ENCODE data around the gene ZNF672.
"Not testable (repeated sequence)": the region's sequence is repeated elsewhere in the genome, so short reads cannot be mapped to it uniquely, and the experiment has no call there.

The ZNF672 gene

DNA sequence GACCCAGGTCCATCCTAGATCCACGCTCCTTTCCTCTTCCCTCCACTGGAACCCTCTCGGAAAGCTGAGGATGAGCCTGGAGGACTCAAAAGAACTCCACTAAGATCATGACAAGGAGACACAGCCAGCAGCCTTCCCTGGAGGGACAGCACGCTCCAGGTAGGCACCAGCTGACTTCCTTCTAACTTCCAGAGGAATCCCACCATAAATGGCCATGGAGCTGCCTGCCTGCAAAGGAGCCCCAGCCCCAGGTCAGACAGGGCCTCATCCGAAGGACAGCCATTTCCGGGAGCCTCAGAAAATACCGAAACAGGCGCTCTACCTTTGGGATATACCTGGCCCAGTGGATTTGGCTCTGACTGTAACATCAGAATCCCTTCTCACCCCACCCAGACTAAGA, 16.4 kb upstream of the ZNF672 start:
- Mint-ChIP-seq H3K4me3 (no peak overlapping the region), H3K27me3 (no peaks in the 10 kb centered on the region), H3K4me1 (peaks cover 90% of the 10 kb centered on the region), H3K27ac (peak overlapping the region in 1 of 2 donors; percentile 19), H3K9me3 (no peaks in the 10 kb centered on the region)
- no peak for ATAC-seq
- peak in 1 of 2 donors; percentile 2 for DNase-seq

DNA sequence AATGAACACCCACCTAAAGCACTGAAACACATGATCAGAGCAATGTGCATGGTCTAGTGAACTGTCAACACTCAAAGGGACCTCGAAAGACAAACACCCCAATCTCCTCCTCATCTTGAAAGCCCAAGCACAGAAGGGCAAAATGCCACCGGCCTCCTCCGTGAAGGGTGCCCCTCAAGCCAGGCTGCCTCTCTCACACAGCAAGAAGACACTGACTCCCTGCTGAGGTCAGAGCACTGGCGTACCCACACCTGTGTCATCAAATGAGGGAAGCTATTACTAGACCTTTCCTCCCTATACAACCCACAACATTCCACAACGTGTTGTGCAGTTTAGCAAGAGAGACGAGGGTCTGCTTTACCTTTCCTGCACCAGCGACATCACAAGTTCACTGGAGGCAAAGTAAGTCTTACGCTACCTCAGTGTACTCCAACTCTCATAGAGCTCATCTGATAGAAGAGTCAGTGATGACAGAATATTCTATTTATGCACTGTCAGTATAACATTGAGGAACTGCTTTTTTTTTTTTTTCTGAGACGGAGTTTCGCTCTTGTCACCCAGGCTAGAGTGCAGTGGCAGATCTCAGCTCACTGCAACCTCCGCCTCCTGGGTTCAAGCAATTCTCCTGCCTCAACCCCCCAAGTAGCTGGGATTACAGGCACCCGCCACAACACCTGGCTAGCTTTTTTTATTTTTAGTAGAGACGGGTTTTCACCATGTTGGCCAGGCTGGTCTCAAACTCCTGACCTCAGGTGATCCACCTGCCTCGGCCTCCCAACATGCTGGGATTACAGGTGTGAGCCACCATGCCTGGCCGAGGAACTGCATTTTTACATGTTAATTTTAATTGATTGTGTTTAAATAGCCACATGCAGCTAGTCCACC, 15.6 kb upstream of the ZNF672 start:
- ATAC-seq (no peak), DNase-seq (peak in 1 of 2 donors; percentile 6)
- Mint-ChIP-seq H3K27ac (peak overlapping the region in 1 of 2 donors; percentile 19), H3K4me1 (peaks cover 90% of the 10 kb centered on the region), H3K27me3 (no peaks in the 10 kb centered on the region), H3K9me3 (no peaks in the 10 kb centered on the region), H3K4me3 (no peak overlapping the region)

DNA sequence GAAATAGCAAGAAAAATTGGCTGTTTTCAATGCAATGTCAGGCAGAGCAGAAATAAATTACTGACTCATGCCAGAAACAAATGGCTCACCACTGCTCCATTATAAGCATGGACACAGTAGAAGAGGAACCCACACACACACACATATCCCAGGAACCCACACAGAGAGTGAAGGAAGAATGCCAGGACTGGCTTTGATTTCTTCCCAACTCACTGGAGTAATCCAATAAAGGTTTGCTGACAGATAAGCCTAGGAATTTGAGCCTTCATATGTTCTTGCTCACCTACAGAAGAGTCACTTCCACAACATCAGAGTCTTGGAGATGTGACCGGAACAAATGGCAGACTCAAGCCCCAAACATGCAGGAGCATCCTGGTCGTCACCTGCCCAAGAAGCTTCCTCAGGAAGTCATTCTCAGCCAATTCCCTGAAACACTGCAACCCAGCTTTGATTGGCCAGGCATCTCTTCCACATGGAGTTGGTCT, 14.5 kb upstream of the ZNF672 start:
- no peak overlapping the region for H3K27ac Mint-ChIP-seq
- no peak for ATAC-seq
- no peak for DNase-seq
- peak overlapping the region; percentile 79 to 88 for H3K4me3 Mint-ChIP-seq
- no peaks in the 10 kb centered on the region for H3K9me3 Mint-ChIP-seq
- H3K4me1 Mint-ChIP-seq = peaks cover 80% of the 10 kb centered on the region
- no peaks in the 10 kb centered on the region for H3K27me3 Mint-ChIP-seq

DNA sequence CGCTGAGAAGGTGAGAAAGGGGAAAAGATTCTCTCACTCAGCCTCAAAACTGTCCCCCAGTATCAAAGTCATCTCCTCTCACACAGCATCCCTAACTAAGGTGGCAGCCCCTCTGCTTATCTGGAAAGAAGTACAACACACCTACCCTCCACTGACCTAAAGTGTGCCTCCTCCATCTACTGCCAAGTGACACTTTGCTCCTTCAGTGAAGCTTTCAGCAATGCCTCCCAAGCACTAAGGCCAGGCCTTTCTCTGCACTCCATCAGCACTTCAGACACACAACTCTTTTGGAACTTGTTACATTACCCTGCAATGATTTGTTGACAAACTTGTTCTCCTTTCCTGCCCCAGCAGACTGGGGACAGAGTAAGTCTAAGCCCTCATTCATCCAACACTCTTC, 13.7 kb upstream of the ZNF672 start:
- peaks cover 73% of the 10 kb centered on the region for H3K4me1 Mint-ChIP-seq
- H3K27ac Mint-ChIP-seq = no peak overlapping the region
- DNase-seq = no peak
- no peaks in the 10 kb centered on the region for H3K27me3 Mint-ChIP-seq
- H3K4me3 Mint-ChIP-seq = peak overlapping the region; percentile 79 to 88
- no peak for ATAC-seq
- no peaks in the 10 kb centered on the region for H3K9me3 Mint-ChIP-seq

DNA sequence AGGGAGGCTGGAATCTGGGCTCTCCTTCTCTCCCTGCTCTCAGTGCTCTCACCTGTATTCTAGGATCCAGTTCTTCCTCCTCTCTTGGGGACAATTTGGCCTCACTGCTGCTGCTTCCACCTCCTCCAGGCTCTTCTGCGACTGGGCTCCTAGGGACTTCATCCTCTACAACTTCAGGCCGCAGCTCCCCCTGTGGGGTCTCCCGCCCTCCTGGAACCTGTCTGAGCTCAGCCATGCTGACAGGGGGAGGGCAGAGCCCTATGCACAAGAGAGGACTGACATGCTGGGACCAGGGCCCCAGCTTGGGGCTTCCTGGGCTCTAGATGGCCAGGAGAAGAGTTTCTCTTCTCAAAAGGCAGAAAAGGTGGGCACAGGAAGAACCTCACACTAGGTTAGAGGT, 13.3 kb upstream of the ZNF672 start:
- H3K4me3 Mint-ChIP-seq = peak overlapping the region; percentile 79 to 88
- no peaks in the 10 kb centered on the region for H3K27me3 Mint-ChIP-seq
- H3K4me1 Mint-ChIP-seq = peaks cover 70% of the 10 kb centered on the region
- ATAC-seq = no peak
- H3K9me3 Mint-ChIP-seq = no peaks in the 10 kb centered on the region
- no peak for DNase-seq
- H3K27ac Mint-ChIP-seq = peak overlapping the region; percentile 99

DNA sequence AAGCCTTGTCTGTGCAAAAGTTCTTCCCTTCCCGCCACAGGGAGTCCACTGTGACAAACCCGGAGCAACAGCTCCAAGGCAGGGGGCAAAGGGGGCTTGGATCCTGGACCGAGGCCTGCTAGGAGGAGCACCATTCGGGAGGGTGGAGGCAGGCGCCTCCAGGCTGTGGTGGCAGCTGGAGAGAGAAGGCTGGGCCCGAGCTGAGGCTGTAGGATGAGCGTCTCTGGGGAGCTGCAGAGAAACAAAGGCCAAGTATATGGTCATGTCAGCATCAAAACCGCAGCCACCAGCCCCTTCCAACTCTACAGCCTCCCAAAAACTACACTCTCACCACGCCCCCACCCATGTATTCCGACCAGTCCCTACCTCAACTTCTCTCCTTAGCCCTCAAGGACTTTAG, 12.9 kb upstream of the ZNF672 start:
- H3K27me3 Mint-ChIP-seq = no peaks in the 10 kb centered on the region
- H3K4me3 Mint-ChIP-seq = peak overlapping the region; percentile 79 to 88
- H3K4me1 Mint-ChIP-seq = peaks cover 66% of the 10 kb centered on the region
- no peak for DNase-seq
- H3K27ac Mint-ChIP-seq = peak overlapping the region; percentile 99
- H3K9me3 Mint-ChIP-seq = no peaks in the 10 kb centered on the region
- no peak for ATAC-seq

DNA sequence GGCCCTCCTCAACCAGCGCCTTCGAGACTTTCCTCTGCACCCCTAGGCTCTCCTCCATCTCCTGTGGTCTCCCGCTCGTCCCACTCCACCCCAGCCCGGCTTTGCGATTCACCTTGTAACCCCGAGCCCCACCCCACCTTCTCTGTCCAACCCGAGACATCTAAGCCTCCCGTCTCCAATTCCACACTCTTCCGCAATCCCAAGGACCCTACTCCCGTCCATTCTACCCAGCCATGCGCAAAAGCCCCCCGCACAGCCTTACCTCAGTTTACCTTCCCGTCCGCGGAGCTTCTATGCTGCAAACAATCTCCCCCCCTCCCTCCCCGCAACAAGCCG, 12.5 kb upstream of the ZNF672 start:
- no peaks in the 10 kb centered on the region for H3K9me3 Mint-ChIP-seq
- no peak for DNase-seq
- peaks cover 62% of the 10 kb centered on the region for H3K4me1 Mint-ChIP-seq
- no peaks in the 10 kb centered on the region for H3K27me3 Mint-ChIP-seq
- ATAC-seq = peak; percentile 3
- H3K4me3 Mint-ChIP-seq = peak overlapping the region; percentile 79 to 88
- peak overlapping the region; percentile 99 for H3K27ac Mint-ChIP-seq

DNA sequence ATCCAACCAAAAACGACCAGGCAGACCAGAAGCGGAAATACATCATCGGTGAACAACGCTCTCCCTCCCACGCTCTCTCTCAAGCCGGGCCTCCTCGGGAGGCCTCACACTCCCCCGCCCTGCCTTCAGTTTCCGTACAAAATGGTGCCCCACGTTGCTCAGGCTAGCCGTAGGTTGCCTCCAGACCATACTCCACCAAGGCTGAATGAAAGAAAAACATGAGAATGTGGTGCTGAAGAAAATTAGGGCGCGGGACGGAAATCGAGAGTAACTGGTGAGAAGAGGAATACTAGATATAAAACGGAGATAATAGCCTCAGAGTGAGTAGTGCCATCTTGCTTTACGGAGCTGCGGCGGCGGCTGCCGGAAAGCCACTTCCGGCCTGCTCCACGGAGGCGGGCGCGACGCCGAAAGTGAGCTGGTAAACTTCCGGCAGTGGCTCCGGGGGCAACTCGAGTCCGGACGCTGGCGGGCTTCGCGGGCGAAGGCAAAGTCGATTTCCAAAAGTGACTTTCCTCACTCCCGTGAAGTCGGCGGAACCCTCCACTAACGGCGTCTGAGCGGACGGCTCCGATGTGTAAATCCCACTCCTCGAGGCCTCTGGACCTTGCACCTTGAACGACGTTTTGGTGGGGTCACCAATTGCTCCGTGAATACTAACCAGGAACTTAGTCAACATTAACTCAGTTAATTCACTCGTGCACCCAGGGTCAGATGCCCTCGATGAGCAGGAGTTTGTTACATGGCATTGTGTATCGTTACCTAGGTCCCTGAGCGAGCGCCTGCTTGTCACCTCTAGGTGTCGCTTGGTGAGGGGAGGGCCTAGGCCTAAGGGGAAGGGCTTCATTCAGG, 11.9 kb upstream of the ZNF672 start, which contains the start of gene SH3BP5L:
Gene SH3BP5L, minus strand, starts transcription at position 7 of the 852 bp plus-strand sequence. CDS start 980 bp downstream, outside the sequence.
- Mint-ChIP-seq H3K9me3 (no peaks in the 10 kb centered on the region), H3K27me3 (no peaks in the 10 kb centered on the region), H3K4me1 (peaks cover 56% of the 10 kb centered on the region), H3K4me3 (peak within 1 kb of the TSS; percentile 79 to 88), H3K27ac (peak within 1 kb of the TSS; percentile 99)
- ATAC-seq (peak; percentile 94), DNase-seq (peak; percentile 88 to 92)

DNA sequence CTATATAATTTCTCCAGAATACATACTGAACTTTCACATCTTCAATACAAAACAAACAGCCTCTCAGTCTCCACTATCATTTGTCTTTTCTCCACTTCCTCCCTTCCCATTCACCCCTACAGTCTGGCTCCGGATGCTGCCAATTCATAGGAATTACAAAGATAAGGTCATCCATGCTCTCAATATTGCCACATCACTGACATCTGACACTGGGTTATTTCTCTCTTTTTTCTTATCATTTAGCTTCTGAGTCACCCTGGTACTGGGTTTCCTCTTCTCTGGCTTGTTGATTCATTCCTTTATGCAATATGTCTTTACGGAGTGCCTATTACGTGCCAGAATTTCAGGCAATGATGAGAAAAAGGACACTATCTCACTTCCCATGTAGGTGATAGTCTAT, 9.2 kb upstream of the ZNF672 start:
- ATAC-seq (no peak), DNase-seq (no peak)
- no peak overlapping the region for H3K4me3 Mint-ChIP-seq
- H3K27ac Mint-ChIP-seq = no peak overlapping the region
- no peaks in the 10 kb centered on the region for H3K9me3 Mint-ChIP-seq
- H3K27me3 Mint-ChIP-seq = no peaks in the 10 kb centered on the region
- peaks cover 29% of the 10 kb centered on the region for H3K4me1 Mint-ChIP-seq

DNA sequence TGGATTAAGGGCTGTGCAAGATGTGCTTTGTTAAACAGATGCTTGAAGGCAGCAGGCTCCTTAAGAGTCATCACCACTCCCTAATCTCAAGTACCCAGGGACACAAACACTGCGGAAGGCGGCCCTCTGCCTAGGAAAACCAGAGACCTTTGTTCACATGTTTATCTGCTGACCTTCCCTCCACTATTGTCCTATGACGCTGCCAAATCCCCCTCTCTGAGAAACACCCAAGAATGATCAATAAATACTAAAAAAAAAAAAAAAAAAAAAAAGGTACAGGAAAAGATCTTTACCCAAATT, 7.4 kb upstream of the ZNF672 start:
- not testable (repeated sequence) for ATAC-seq, H3K9me3 Mint-ChIP-seq, DNase-seq, H3K4me3 Mint-ChIP-seq, H3K27me3 Mint-ChIP-seq, H3K27ac Mint-ChIP-seq
- H3K4me1 Mint-ChIP-seq = peaks cover 11% of the 10 kb centered on the region

DNA sequence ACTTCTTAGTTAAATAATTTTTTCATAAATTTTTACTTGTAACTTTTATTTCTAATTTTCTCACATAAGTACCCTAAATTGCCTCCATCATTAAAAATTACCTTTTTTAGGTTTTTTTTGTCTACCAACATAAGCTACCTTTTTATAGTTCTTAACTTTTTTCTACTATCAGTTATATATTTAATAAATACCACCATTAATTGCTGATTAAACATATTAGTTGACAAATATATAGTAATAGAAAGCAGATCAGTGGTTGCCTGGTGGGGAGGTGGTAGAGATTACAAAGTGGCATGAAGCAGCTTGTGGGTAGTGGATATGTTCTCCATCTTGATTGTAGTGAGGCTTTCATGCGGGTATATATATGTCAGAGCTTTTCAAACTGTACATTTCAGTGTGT, 6.2 kb upstream of the ZNF672 start:
- H3K9me3 Mint-ChIP-seq = no peaks in the 10 kb centered on the region
- no peak for DNase-seq
- H3K4me3 Mint-ChIP-seq = no peak overlapping the region
- H3K4me1 Mint-ChIP-seq = peaks cover 7% of the 10 kb centered on the region
- no peak for ATAC-seq
- no peaks in the 10 kb centered on the region for H3K27me3 Mint-ChIP-seq
- no peak overlapping the region for H3K27ac Mint-ChIP-seq

DNA sequence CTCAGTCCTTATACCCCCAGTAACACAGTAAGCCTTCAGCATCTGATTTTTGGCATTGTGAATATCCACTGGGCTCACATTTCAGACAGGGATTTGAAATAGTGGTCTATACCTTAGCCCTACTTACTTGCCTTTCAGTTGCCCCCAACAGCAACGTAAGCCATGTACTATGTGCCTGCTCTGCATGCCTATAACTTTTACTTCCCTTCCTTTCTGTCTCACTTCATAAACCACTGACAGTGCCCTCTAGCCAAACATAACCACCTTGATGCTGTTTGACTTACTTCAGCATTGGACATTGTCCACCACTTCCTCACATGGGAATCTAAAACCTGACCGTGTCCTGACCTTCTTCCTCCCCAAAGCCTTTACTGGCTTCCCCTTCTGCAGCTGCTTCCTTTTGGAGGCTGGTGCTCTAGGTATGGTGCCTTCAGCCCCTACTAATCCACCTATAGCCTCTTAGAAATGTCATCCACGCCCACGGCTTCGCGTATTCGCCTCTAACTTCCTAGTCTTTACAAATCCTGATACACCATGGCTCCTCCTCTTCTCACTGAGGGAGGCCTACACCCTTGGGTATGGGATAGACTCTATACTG, 3.6 kb upstream of the ZNF672 start:
- Mint-ChIP-seq H3K4me1 (no peaks in the 10 kb centered on the region), H3K4me3 (no peak overlapping the region), H3K9me3 (no peaks in the 10 kb centered on the region), H3K27ac (no peak overlapping the region), H3K27me3 (no peaks in the 10 kb centered on the region)
- no peak for ATAC-seq
- no peak for DNase-seq

DNA sequence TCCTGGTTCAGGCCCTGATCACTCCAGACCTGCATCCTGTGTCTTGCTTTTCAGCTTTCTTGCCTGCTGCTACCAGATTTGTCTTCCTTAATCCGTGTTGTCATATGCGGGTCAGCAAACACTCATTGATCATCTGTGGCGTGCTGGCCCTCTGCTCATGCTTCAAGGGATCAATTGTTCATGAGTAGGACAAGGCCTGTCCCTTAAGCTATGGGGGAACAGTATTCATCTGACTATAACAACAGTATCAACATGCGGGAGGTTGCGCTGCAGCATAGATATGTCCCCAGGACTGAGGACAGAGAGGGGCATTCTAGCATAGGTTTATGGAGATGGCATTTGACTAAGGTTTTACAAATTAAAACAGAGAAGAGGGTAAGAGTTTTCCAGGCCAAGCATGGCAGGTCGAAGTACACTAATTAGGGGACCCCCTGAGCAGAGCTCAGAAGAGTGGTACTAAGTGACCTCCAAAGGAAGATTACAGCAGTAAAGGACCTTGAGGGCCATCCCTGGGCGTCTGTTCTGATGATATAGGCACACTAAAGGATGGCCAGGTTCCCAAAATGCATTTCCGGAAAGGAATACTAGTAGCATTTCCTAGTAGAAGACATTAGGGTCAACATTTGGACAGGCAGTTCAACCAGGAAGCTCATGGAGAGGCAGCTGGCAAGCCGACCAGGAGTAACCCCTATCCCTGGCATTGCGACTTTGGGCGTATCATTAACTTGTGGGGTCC, 811 bp upstream of the ZNF672 start:
- Mint-ChIP-seq H3K4me3 (no peak overlapping the region), H3K27me3 (no peaks in the 10 kb centered on the region), H3K27ac (peak overlapping the region; percentile 73 to 98), H3K9me3 (no peaks in the 10 kb centered on the region), H3K4me1 (peaks cover 21% of the 10 kb centered on the region)
- ATAC-seq (no peak), DNase-seq (no peak)

DNA sequence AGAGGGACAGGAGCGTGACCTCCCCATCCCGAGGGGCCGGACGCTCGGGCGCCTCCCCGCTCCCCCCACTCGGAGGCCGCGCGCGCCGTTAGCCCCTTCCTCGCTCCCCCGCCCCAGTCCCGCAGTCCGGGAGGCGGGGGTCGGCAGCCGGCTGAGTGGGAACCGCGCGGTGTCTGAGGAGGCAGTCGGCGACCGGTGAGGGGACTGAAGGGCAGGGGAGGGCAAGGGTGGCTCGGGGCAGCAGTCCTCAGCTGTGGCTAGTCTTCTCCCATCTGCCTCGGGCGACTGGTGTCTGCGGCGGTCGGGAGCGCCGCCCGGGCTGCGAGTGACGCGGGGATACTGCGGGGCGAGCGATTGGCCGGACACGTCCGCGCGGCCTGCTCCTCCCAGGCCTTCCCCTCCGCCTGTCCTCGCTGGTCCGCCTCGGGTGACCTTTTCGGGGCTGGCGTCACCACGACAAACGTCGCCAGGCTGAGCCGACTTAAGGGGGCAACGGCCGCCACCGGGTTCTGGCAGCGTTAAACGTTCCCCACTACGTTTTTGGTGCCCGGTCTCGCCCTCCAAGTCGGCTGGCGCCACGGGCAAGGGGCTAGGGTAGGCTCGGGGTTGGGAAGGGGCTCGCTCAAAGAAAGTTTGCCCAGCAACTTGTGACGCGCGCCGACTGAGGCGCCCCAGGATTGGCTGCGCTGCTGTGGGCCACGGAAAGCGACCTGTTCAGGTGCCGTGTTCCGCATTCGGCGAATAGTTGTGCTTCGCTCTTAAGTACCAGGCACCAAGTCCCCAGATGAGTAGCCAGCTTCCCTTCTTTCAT, 538 bp downstream of the ZNF672 start:
- H3K27ac Mint-ChIP-seq = peak overlapping the region; percentile 95 to 98
- ATAC-seq (peak; percentile 75), DNase-seq (peak; percentile 85 to 86)
- no peaks in the 10 kb centered on the region for H3K9me3 Mint-ChIP-seq
- no peaks in the 10 kb centered on the region for H3K27me3 Mint-ChIP-seq
- H3K4me3 Mint-ChIP-seq = no peak overlapping the region
- peaks cover 25% of the 10 kb centered on the region for H3K4me1 Mint-ChIP-seq

Data from stimulated activated naive CD8-positive, alpha-beta T cell treated with anti-CD3 and anti-CD28 coated beads, Interleukin-15, amount 100 ng/mL, for 72 hours (primary cell).